ENCODE measurements around the gene ESYT1.

GRCh38 chr12:56104815-56105608 is 23.1 kb upstream of the ESYT1 start:
- no peak for TF ChIP-seq GATA2 (IDR thresholded peaks at IDR 0.05; ENCODE audit: low read depth, low read length)
- TF ChIP-seq GATA3 (IDR thresholded peaks at IDR 0.05; ENCODE audit: low read depth, low read length), result no peak
